Memory B cell (primary cell): ENCODE data around the gene MIGA2.

Experiments used
- ATAC-seq: fragments of 150-1000 bp; cut with Tn5 transposase; 2 replicates; pipeline ENCODE4 v1.10.0; 2021; ENCODE audit warnings: low read depth, mild to moderate bottlenecking, moderate library complexity
- DNase-seq, 2 donors: peaks; one replicate each; pipeline ENCODE4 v3.0.0; 2022; ENCODE audit warnings: low spot score in 2 of 2
- H3K27ac Mint-ChIP-seq: one replicate; pipeline ENCODE4 v1.8.0; 2022; ENCODE audit warnings: mild to moderate bottlenecking, moderate library complexity, mixed read lengths
- H3K27me3 Mint-ChIP-seq: one replicate; pipeline ENCODE4 v1.8.0; 2022; ENCODE audit warnings: mixed read lengths
- H3K36me3 Mint-ChIP-seq: one replicate; pipeline ENCODE4 v1.8.0; 2022; ENCODE audit warnings: mild to moderate bottlenecking, mixed read lengths
- H3K4me1 Mint-ChIP-seq: one replicate; pipeline ENCODE4 v1.8.0; 2022; ENCODE audit warnings: mixed read lengths
- H3K4me3 Mint-ChIP-seq: one replicate; pipeline ENCODE4 v1.8.0; 2022; ENCODE audit warnings: mild to moderate bottlenecking, moderate library complexity, mixed read lengths
- H3K9me3 Mint-ChIP-seq: one replicate; pipeline ENCODE4 v1.8.0; 2022; ENCODE audit warnings: mixed read lengths

Gene MIGA2

GRCh38 chr9:129064499-129064908 is 28.1 kb downstream of the MIGA2 start:
- DNase-seq (no peak), ATAC-seq (no peak)
- no peaks in the 10 kb centered on the region for H3K27me3 Mint-ChIP-seq
- H3K4me1 Mint-ChIP-seq = peaks cover 9% of the 10 kb centered on the region
- no peak overlapping the region for H3K27ac Mint-ChIP-seq
- H3K9me3 Mint-ChIP-seq = no peaks in the 10 kb centered on the region
- H3K36me3 Mint-ChIP-seq = peaks cover 8% of the 10 kb centered on the region
- no peak overlapping the region for H3K4me3 Mint-ChIP-seq

GRCh38 chr9:129068110-129068509 is 31.7 kb downstream of the MIGA2 start:
- DNase-seq (no peak), ATAC-seq (no peak)
- Mint-ChIP-seq H3K36me3 (peaks cover 8% of the 10 kb centered on the region), H3K4me3 (no peak overlapping the region), H3K27me3 (no peaks in the 10 kb centered on the region), H3K9me3 (no peaks in the 10 kb centered on the region), H3K4me1 (peaks cover 11% of the 10 kb centered on the region), H3K27ac (no peak overlapping the region)

GRCh38 chr9:129068990-129069861 is 32.8 kb downstream of the MIGA2 start:
- H3K36me3 Mint-ChIP-seq = peaks cover 4% of the 10 kb centered on the region
- H3K9me3 Mint-ChIP-seq = no peaks in the 10 kb centered on the region
- peak overlapping the region; percentile 92 for H3K27ac Mint-ChIP-seq
- ATAC-seq (peak; percentile 100), DNase-seq (peak; percentile 70 to 71)
- H3K4me1 Mint-ChIP-seq = peaks cover 11% of the 10 kb centered on the region
- peak overlapping the region; percentile 78 for H3K4me3 Mint-ChIP-seq
- no peaks in the 10 kb centered on the region for H3K27me3 Mint-ChIP-seq

- Mint-ChIP-seq H3K9me3 (no peaks in the 10 kb centered on the region), H3K4me3 (no peak overlapping the region), H3K4me1 (peaks cover 11% of the 10 kb centered on the region), H3K36me3 (peaks cover 4% of the 10 kb centered on the region), H3K27me3 (no peaks in the 10 kb centered on the region), H3K27ac (peak overlapping the region; percentile 92)
- ATAC-seq (no peak), DNase-seq (no peak)
Measured at GRCh38 chr9:129069862-129070641, 33.6 kb downstream of the MIGA2 start.

- no peak for DNase-seq
- H3K4me3 Mint-ChIP-seq = no peak overlapping the region
- H3K27me3 Mint-ChIP-seq = no peaks in the 10 kb centered on the region
- no peak overlapping the region for H3K27ac Mint-ChIP-seq
- ATAC-seq = no peak
- no peaks in the 10 kb centered on the region for H3K9me3 Mint-ChIP-seq
- peaks cover 11% of the 10 kb centered on the region for H3K4me1 Mint-ChIP-seq
- no peaks in the 10 kb centered on the region for H3K36me3 Mint-ChIP-seq
Measured at GRCh38 chr9:129070696-129071525, 34.5 kb downstream of the MIGA2 start.

- Mint-ChIP-seq H3K4me1 (peaks cover 11% of the 10 kb centered on the region), H3K4me3 (no peak overlapping the region), H3K36me3 (no peaks in the 10 kb centered on the region), H3K27me3 (no peaks in the 10 kb centered on the region), H3K9me3 (no peaks in the 10 kb centered on the region), H3K27ac (no peak overlapping the region)
- ATAC-seq (no peak), DNase-seq (no peak)
Measured at GRCh38 chr9:129071526-129072126, 35.2 kb downstream of the MIGA2 start.

- H3K27me3 Mint-ChIP-seq = no peaks in the 10 kb centered on the region
- no peak overlapping the region for H3K27ac Mint-ChIP-seq
- H3K36me3 Mint-ChIP-seq = no peaks in the 10 kb centered on the region
- H3K9me3 Mint-ChIP-seq = no peaks in the 10 kb centered on the region
- ATAC-seq (no peak), DNase-seq (no peak)
- H3K4me1 Mint-ChIP-seq = peaks cover 11% of the 10 kb centered on the region
- no peak overlapping the region for H3K4me3 Mint-ChIP-seq
Measured at GRCh38 chr9:129072171-129072570, 35.7 kb downstream of the MIGA2 start.

GRCh38 chr9:129073404-129073803 is 37.0 kb downstream of the MIGA2 start:
- Mint-ChIP-seq H3K4me3 (no peak overlapping the region), H3K4me1 (peaks cover 11% of the 10 kb centered on the region), H3K27me3 (no peaks in the 10 kb centered on the region), H3K27ac (no peak overlapping the region), H3K9me3 (no peaks in the 10 kb centered on the region), H3K36me3 (no peaks in the 10 kb centered on the region)
- no peak for ATAC-seq
- DNase-seq = no peak

GRCh38 chr9:129074106-129074505 is 37.7 kb downstream of the MIGA2 start:
- Mint-ChIP-seq H3K27me3 (no peaks in the 10 kb centered on the region), H3K27ac (no peak overlapping the region), H3K4me3 (no peak overlapping the region), H3K4me1 (peaks cover 9% of the 10 kb centered on the region), H3K9me3 (no peaks in the 10 kb centered on the region), H3K36me3 (no peaks in the 10 kb centered on the region)
- DNase-seq (no peak), ATAC-seq (no peak)

- no peak for DNase-seq
- H3K4me1 Mint-ChIP-seq = peaks cover 6% of the 10 kb centered on the region
- no peaks in the 10 kb centered on the region for H3K9me3 Mint-ChIP-seq
- H3K27ac Mint-ChIP-seq = no peak overlapping the region
- no peaks in the 10 kb centered on the region for H3K36me3 Mint-ChIP-seq
- H3K4me3 Mint-ChIP-seq = no peak overlapping the region
- H3K27me3 Mint-ChIP-seq = no peaks in the 10 kb centered on the region
- ATAC-seq = no peak
Measured at GRCh38 chr9:129075996-129076639, 39.7 kb downstream of the MIGA2 start.

- no peak for ATAC-seq
- H3K9me3 Mint-ChIP-seq = no peaks in the 10 kb centered on the region
- H3K27ac Mint-ChIP-seq = no peak overlapping the region
- no peaks in the 10 kb centered on the region for H3K27me3 Mint-ChIP-seq
- no peak for DNase-seq
- H3K4me1 Mint-ChIP-seq = peaks cover 6% of the 10 kb centered on the region
- H3K4me3 Mint-ChIP-seq = no peak overlapping the region
- no peaks in the 10 kb centered on the region for H3K36me3 Mint-ChIP-seq
Measured at GRCh38 chr9:129076640-129077037, 40.2 kb downstream of the MIGA2 start.

- Mint-ChIP-seq H3K27ac (no peak overlapping the region), H3K27me3 (no peaks in the 10 kb centered on the region), H3K4me1 (peaks cover 9% of the 10 kb centered on the region), H3K36me3 (no peaks in the 10 kb centered on the region), H3K9me3 (no peaks in the 10 kb centered on the region), H3K4me3 (no peak overlapping the region)
- DNase-seq (no peak), ATAC-seq (no peak)
Measured at GRCh38 chr9:129077236-129077635, 40.8 kb downstream of the MIGA2 start.
